Adrenal gland (tissue), 12 donors: Measurements from ENCODE around the gene KDM7A. TPM values are rescaled to one million over a fixed set of nuclear protein-coding genes. Genes with fewer than 3 reads are reported as not detected.

Experiments used
- DNase-seq, 7 donors: peaks; one replicate each; pipeline ENCODE4 v3.0.0-alpha.2; 2019 to 2020
- H3K27ac ChIP-seq, 5 donors: fragments of 200-600 bp; sonication (generic) in 4 of 5; 1 replicate in 3 of 5; 2 replicates in 2 of 5; pipeline versions ENCODE4 v1.5.1 to v1.8.0; 2016 to 2020; ENCODE audit warnings: mild to moderate bottlenecking in 1 of 5
- H3K27me3 ChIP-seq: fragments of 200-600 bp; 2 replicates; pipeline ENCODE4 v1.8.0; 2021
- H3K36me3 ChIP-seq, 2 donors: fragments of 200-600 bp; replicated peaks in 1 of 2; 1 replicate in 1 of 2; 2 replicates in 1 of 2; pipeline versions ENCODE4 v1.5.1 to v1.8.0; 2018 to 2022
- H3K4me1 ChIP-seq, 2 donors: fragments of 200-600 bp; replicated peaks in 1 of 2; 1 replicate in 1 of 2; 2 replicates in 1 of 2; pipeline versions ENCODE4 v1.5.1 to v1.8.0; 2018 to 2021
- H3K4me3 ChIP-seq, 4 donors: fragments of 200-600 bp; sonication (generic) in 3 of 4; one replicate each; pipeline ENCODE4 v1.5.1; 2016 to 2018
- H3K9me3 ChIP-seq, 3 donors: fragments of 200-600 bp; sonication (generic) in 1 of 3; replicated peaks in 1 of 3; 1 replicate in 2 of 3; 2 replicates in 1 of 3; pipeline versions ENCODE4 v1.5.1 to v1.8.0; 2016 to 2021
- POLR2A ChIP-seq, 2 donors: fragments of 450-650 bp; IDR thresholded peaks; one replicate each; pipeline ENCODE4 v1.6.1; 2017; ENCODE audit warnings: antibody characterized with exemption in 2 of 2, mild to moderate bottlenecking in 2 of 2, moderate library complexity in 1 of 2
- WGBS, 4 donors: extraction: QIAGEN DNeasy Blood & Tissue Kit in 2 of 4; methylation state at CpG; one replicate each; pipeline versions ENCODE4 v1.1.5 to v1.1.7; 2013 to 2017; 5-methylcytosine and 5-hydroxymethylcytosine counted together
- intact Hi-C, 2 donors: fragments of 100-400 bp; cut with DNase I; formaldehyde crosslinking; loops; one replicate each; pipeline versions ENCODE4 v1.14.1 to v1.15.0; 2022 to 2023
- polyA plus RNA-seq, 3 donors: library from polyadenylated mRNA; stranded (reverse); fragments of 200-250 nt in 2 of 3; fragments of 350-450 nt in 1 of 3; fragmentation: Illumina TruSeq in 1 of 3; extraction: RNeasy Lipid Tissue Mini Kit (QIAGEN cat#74804) in 1 of 3; gene quantifications; one replicate each; pipeline ENCODE4 v1.2.3, GENCODE V29; 2013 to 2014
- total RNA-seq, 9 donors: library from RNA; depleted of rRNA in 4 of 9; stranded (reverse); fragments of >200 nt in 4 of 9; fragments of 120-200 nt in 1 of 9; fragmentation: NEBNext Ultra II Directional in 1 of 9; extraction: Animal tissue kit (Norgen Biotek cat#: 25700) in 1 of 9; gene quantifications; one replicate each; pipeline versions ENCODE4 v1.1.0 to v1.2.4, GENCODE V29; 2013 to 2023
- TF ChIP-seq, protein P1 (sequence below), 6 experiments: fragments of 450-650 bp in 4 of 6; fragments of 200-600 bp in 2 of 6; sonication (generic) in 1 of 6; IDR thresholded peaks; 1 replicate in 5 of 6; 2 replicates in 1 of 6; pipeline versions ENCODE4 v1.5.1 to v1.8.0; 2016 to 2021; ENCODE audit warnings: antibody characterized with exemption in 6 of 6, mild to moderate bottlenecking in 2 of 6, moderate library complexity in 1 of 6
- donor health status: healthy with polysubstance abuse.
- donor health status: Bipolar disorder and iron deficiency.
- donor health status: DM: yes; HTN: yes; CAD: no.
- donor health status: DM: no; HTN: no; CAD: no.
- donor health status: DM: no; HTN: no; CAD: no.
- donor health status: DM: yes; HTN: yes; CAD: no.

Gene KDM7A
- total and polyA plus RNA-seq, 12 donors = 1.4 to 10.5 (median 4.7) TPM

DNA sequence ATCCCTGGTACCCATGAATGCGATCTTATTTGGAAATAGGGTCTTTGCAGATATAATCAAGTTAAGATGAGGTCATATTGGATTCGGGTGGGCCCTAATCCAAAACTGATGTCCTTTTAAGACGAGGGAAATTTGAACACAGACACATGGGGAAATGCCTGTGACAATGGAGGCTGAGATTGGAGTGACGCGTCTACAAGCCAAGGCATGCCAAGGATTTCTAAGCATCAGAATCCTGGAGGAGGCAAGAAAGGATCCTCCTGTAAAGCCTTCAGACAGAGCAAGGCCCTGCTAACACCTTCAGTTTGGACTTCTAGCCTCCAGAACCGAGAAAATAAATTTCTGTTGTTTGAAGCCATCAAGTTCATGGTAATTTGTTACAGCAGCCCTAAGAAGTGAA is 132.5 kb downstream of the KDM7A start:
- DNase-seq = no peak
- Histone ChIP-seq H3K27ac (no peak overlapping the region), H3K27me3 (no peaks in the 10 kb centered on the region), H3K9me3 (no peaks in the 10 kb centered on the region), H3K4me1 (peaks cover 3 to 14% of the 10 kb centered on the region in 2 donors), H3K4me3 (no peak overlapping the region), H3K36me3 (no peaks in the 10 kb centered on the region)
- 95 to 98% (median 96%) methylated on average over 6 of the region's 6 CpGs for WGBS, 4 donors
- intact Hi-C loops = no loop called here
- TF ChIP-seq, protein P1, sequence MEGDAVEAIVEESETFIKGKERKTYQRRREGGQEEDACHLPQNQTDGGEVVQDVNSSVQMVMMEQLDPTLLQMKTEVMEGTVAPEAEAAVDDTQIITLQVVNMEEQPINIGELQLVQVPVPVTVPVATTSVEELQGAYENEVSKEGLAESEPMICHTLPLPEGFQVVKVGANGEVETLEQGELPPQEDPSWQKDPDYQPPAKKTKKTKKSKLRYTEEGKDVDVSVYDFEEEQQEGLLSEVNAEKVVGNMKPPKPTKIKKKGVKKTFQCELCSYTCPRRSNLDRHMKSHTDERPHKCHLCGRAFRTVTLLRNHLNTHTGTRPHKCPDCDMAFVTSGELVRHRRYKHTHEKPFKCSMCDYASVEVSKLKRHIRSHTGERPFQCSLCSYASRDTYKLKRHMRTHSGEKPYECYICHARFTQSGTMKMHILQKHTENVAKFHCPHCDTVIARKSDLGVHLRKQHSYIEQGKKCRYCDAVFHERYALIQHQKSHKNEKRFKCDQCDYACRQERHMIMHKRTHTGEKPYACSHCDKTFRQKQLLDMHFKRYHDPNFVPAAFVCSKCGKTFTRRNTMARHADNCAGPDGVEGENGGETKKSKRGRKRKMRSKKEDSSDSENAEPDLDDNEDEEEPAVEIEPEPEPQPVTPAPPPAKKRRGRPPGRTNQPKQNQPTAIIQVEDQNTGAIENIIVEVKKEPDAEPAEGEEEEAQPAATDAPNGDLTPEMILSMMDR (IDR thresholded peaks at IDR 0.05) = no peak
- no peak for TF ChIP-seq POLR2A (IDR thresholded peaks at IDR 0.05)

DNA sequence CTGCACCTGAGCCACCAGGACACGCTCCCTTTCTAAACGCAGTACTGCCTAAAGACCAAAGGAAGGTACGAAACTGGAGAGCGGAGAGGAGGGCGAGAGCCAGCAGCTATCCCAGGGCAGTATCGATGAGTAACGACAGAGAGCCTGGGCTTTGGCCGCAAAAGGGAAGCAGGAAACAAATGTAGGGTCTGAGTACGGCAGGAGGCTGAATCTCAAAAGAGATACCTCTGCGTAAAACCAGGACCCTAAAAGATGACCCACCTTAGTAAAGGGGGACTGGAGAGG is 134.5 kb downstream of the KDM7A start:
- Histone ChIP-seq H3K4me3 (no peak overlapping the region), H3K4me1 (peaks cover 0 to 13% of the 10 kb centered on the region in 2 donors), H3K36me3 (peaks cover 0 to 7% of the 10 kb centered on the region in 2 donors), H3K27me3 (no peaks in the 10 kb centered on the region), H3K27ac (no peak overlapping the region), H3K9me3 (no peaks in the 10 kb centered on the region)
- TF ChIP-seq, protein P1 (IDR thresholded peaks at IDR 0.05) = no peak
- TF ChIP-seq POLR2A (IDR thresholded peaks at IDR 0.05) = no peak
- 87 to 93% (median 90%) methylated on average over 10 of the region's 10 CpGs for WGBS, 4 donors
- peak in 1 of 7 donors; percentile 20 for DNase-seq
- intact Hi-C loops = no loop called here

DNA sequence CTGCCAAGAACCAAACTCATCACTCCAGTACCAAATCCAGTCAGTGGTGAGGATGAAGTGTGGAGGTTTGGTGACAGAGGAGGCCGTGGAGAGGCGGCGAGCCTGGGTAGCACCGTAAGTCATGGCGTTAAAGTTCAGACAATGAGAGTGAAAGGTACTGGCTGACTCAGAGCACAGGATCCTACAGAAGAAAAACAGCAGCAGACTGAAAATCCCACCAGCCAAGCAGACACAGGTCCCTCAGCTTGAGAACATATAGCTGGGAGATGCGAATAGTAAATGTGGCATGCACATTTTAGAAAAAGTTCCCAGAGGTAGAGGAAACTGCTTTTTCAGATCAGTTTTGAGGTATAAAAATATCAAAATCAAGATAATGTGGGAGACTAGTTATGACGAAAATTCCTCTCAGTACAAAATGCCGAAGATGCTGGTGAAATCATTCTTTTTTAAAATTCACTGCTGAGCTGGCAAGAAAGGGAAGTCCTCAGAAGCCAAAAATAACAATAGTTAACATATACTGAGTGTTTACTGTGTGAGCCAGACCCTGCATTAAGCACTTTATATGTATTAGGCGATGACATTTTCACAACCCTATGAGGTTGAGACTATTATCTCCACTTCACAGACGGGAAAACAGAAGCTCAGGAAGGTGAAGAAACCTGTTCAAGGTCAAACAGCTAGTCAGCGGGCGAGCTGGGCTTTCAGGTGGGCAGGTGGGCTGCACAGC is 135.0 kb downstream of the KDM7A start:
- Histone ChIP-seq H3K27ac (no peak overlapping the region), H3K36me3 (peaks cover 0 to 12% of the 10 kb centered on the region in 2 donors), H3K4me3 (no peak overlapping the region), H3K4me1 (peaks cover 0 to 13% of the 10 kb centered on the region in 2 donors), H3K27me3 (no peaks in the 10 kb centered on the region), H3K9me3 (no peaks in the 10 kb centered on the region)
- intact Hi-C loops = no loop called here
- TF ChIP-seq, protein P1 (IDR thresholded peaks at IDR 0.05) = no peak
- no peak for TF ChIP-seq POLR2A (IDR thresholded peaks at IDR 0.05)
- 87 to 95% (median 90%) methylated on average over 12 of the region's 12 CpGs for WGBS, 4 donors
- peak in 1 of 7 donors; percentile 23 for DNase-seq

DNA sequence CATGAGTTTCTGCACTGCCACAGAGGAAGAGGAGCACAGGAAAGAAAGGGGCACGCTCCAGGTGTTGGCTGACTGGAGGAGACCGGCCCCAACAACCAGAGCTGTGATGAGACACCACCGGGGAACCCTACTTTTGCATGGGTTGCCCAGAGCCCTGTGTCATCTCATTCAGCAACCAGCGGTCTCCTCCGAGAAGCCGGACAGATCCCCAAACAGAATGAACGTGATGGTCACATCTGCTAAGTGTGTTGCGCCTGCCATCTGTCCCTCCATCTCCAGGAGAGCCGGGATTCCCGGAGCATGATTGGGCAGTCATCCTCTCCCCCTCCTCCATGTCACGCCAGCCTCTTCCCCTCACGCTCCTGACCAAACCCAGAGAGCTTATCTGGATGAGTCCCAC is 136.9 kb downstream of the KDM7A start:
- Histone ChIP-seq H3K4me3 (no peak overlapping the region), H3K36me3 (peaks cover 0 to 12% of the 10 kb centered on the region in 2 donors), H3K27ac (no peak overlapping the region), H3K4me1 (peaks cover 5 to 8% of the 10 kb centered on the region in 2 donors), H3K9me3 (no peaks in the 10 kb centered on the region), H3K27me3 (no peaks in the 10 kb centered on the region)
- peak in 1 of 7 donors; percentile 28 for DNase-seq
- WGBS, 4 donors = 96% methylated on average over 10 to 12 of the region's 12 CpGs
- TF ChIP-seq, protein P1 (IDR thresholded peaks at IDR 0.05) = no peak
- TF ChIP-seq POLR2A (IDR thresholded peaks at IDR 0.05) = no peak
- intact Hi-C loops = no loop called here
